Esophagus muscularis mucosa (tissue), 4 donors: ENCODE data around the gene CELSR1. TPM values are rescaled to one million over a fixed set of nuclear protein-coding genes. Genes with fewer than 3 reads are reported as not detected.

Experiments used
- DNase-seq: peaks from one replicate; pipeline ENCODE4 v3.0.0-alpha.2; 2017; ENCODE audit errors: extremely low spot score
- H3K27ac ChIP-seq, 4 donors: fragments of 200-600 bp; sonication (generic); replicated peaks in 1 of 4; 1 replicate in 3 of 4; 2 replicates in 1 of 4; pipeline ENCODE4 v1.5.1; 2016 to 2019; ENCODE audit warnings: mild to moderate bottlenecking in 1 of 4
- H3K27me3 ChIP-seq, 4 donors: fragments of 200-600 bp; sonication (generic); one replicate each; pipeline versions ENCODE4 v1.5.1 to v1.6.0; 2016 to 2019
- H3K36me3 ChIP-seq, 4 donors: fragments of 200-600 bp; sonication (generic); one replicate each; pipeline ENCODE4 v1.5.1; 2016 to 2019
- H3K4me1 ChIP-seq, 4 donors: fragments of 200-600 bp; sonication (generic); one replicate each; pipeline ENCODE4 v1.5.1; 2016 to 2019
- H3K4me3 ChIP-seq, 4 donors: fragments of 200-600 bp; sonication (generic); 1 replicate in 2 of 4; 2 replicates in 2 of 4; pipeline ENCODE4 v1.5.1; 2016 to 2019; ENCODE audit warnings: mild to moderate bottlenecking in 4 of 4, moderate library complexity in 1 of 4
- H3K9me3 ChIP-seq, 4 donors: fragments of 200-600 bp; sonication (generic); 1 replicate in 3 of 4; 2 replicates in 1 of 4; pipeline ENCODE4 v1.5.1; 2016 to 2019
- EP300 ChIP-seq: sonication (generic); formaldehyde crosslinking; IDR thresholded peaks from one replicate; pipeline ENCODE4 v1.6.1; 2017; ENCODE audit warnings: antibody characterized with exemption
- POLR2A ChIP-seq: fragments of 450-650 bp; IDR thresholded peaks from one replicate; pipeline ENCODE4 v1.6.1; 2017; ENCODE audit warnings: antibody characterized with exemption, moderate library complexity, mild to moderate bottlenecking, low read depth
- POLR2AphosphoS5 ChIP-seq, 2 donors: sonication (generic); formaldehyde crosslinking; IDR thresholded peaks; one replicate each; pipeline ENCODE4 v1.6.1; 2017; ENCODE audit warnings: antibody characterized with exemption in 2 of 2
- WGBS: methylation state at CpG from one replicate; pipeline ENCODE4 v1.1.5; 2018; 5-methylcytosine and 5-hydroxymethylcytosine counted together
- intact Hi-C: fragments of 100-400 bp; cut with DNase I; formaldehyde crosslinking; loops from one replicate; pipeline ENCODE4 v1.15.1; 2023
- total RNA-seq, 4 donors: library from RNA; depleted of rRNA; stranded (reverse); fragments of >200 nt; gene quantifications; one replicate each; pipeline versions ENCODE4 v1.1.0 to v1.2.1, GENCODE V29; 2016
- TF ChIP-seq, protein P1 (sequence below), 3 experiments: fragments of 200-600 bp in 2 of 3; fragments of 450-650 bp in 1 of 3; sonication (generic) in 2 of 3; IDR thresholded peaks; one replicate each; pipeline ENCODE4 v1.5.1; 2017 to 2019; ENCODE audit warnings: antibody characterized with exemption in 3 of 3, mild to moderate bottlenecking in 2 of 3, moderate library complexity in 1 of 3

Gene CELSR1
- total RNA-seq, 4 donors from 2014 or later, result 2.5 to 2.7 (median 2.6) TPM

DNA sequence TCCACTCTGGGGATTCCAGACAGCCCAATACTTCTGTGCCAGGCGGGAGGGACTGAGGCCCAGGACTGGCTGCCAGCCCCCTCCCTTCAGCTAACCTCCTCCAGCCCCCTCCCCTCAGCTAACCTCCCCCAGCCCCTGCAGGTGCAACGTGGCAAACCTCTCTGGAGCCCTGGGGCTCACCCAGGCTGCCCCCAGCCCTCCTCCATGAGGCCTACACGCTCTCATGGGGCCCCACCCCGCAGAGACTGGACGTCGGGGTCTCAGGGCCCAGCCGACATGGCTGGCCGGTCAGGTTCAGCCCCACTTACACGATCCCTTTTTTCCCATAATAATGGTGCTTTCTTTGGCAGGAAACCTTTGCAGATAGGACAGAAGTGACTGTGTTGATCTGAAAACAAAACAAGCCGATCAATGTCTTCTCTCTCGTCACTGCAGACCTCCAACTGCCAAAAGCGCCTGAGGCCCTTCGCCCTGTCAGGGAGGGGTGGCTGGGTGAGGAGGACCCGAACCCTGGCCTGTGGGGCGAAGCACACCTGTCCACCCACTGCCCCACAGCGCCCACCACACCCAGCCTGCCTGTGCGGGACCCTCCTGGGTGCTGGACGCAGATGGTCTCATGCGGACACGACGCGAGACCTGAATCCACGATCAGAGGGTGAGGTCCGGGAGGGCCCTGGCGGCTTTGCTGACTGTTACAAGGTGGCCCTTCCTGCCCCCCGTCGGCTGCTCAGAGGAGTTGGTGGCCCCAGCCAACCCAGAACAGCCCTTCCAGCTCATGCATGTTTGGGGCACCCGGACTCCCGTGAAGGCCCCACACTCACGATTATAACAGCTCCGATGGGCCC lies 168.3 kb downstream of the CELSR1 start:
- no peak for DNase-seq
- TF ChIP-seq, protein P1, sequence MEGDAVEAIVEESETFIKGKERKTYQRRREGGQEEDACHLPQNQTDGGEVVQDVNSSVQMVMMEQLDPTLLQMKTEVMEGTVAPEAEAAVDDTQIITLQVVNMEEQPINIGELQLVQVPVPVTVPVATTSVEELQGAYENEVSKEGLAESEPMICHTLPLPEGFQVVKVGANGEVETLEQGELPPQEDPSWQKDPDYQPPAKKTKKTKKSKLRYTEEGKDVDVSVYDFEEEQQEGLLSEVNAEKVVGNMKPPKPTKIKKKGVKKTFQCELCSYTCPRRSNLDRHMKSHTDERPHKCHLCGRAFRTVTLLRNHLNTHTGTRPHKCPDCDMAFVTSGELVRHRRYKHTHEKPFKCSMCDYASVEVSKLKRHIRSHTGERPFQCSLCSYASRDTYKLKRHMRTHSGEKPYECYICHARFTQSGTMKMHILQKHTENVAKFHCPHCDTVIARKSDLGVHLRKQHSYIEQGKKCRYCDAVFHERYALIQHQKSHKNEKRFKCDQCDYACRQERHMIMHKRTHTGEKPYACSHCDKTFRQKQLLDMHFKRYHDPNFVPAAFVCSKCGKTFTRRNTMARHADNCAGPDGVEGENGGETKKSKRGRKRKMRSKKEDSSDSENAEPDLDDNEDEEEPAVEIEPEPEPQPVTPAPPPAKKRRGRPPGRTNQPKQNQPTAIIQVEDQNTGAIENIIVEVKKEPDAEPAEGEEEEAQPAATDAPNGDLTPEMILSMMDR (IDR thresholded peaks at IDR 0.05), result no peak
- TF ChIP-seq POLR2AphosphoS5 (IDR thresholded peaks at IDR 0.05), result no peak
- TF ChIP-seq EP300, result no peak
- TF ChIP-seq POLR2A, result no peak
- Histone ChIP-seq H3K36me3 (peaks cover 0 to 4% (median 0%) of the 10 kb centered on the region in 4 donors), H3K4me1 (peaks cover 0 to 7% (median 2%) of the 10 kb centered on the region in 4 donors), H3K27ac (no peak overlapping the region), H3K4me3 (no peak overlapping the region), H3K9me3 (no peaks in the 10 kb centered on the region), H3K27me3 (peaks cover 0 to 29% (median 0%) of the 10 kb centered on the region in 4 donors)
- WGBS, result 67% methylated on average over 8 of the region's 31 CpGs
- intact Hi-C loops, result no loop called here

DNA sequence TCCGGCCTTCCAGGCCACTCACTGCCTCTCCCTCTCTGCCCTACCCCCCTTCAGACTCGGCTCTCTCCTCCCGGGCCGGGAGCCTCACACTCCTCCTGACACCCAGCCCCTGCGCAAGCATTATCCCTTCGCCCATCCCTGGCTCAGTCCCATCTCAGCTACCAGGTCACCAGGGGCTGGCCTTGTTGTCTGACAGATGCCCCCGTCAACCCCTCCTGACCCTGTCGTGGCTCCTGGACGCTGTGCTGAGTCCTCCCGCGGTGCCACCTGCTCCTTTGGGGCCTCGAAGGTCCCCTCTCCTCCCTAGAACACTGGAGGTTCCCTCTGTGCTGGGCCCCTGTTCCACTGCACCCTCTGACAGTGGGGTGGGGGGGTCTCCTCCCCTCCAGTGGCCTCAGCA lies 169.0 kb downstream of the CELSR1 start:
- 77% methylated on average over 12 of the region's 12 CpGs for WGBS
- no peak overlapping the region for H3K27ac ChIP-seq
- DNase-seq, result no peak
- H3K27me3 ChIP-seq, result peaks cover 0 to 35% (median 0%) of the 10 kb centered on the region in 4 donors
- H3K9me3 ChIP-seq, result no peaks in the 10 kb centered on the region
- H3K4me3 ChIP-seq, result no peak overlapping the region
- intact Hi-C loops, result no loop called here
- H3K4me1 ChIP-seq, result peaks cover 0 to 7% (median 2%) of the 10 kb centered on the region in 4 donors
- H3K36me3 ChIP-seq, result peaks cover 0 to 4% (median 0%) of the 10 kb centered on the region in 4 donors
- TF ChIP-seq POLR2AphosphoS5 (IDR thresholded peaks at IDR 0.05) (no peak), POLR2A (no peak), EP300 (no peak)
- TF ChIP-seq, protein P1 (IDR thresholded peaks at IDR 0.05), result no peak

DNA sequence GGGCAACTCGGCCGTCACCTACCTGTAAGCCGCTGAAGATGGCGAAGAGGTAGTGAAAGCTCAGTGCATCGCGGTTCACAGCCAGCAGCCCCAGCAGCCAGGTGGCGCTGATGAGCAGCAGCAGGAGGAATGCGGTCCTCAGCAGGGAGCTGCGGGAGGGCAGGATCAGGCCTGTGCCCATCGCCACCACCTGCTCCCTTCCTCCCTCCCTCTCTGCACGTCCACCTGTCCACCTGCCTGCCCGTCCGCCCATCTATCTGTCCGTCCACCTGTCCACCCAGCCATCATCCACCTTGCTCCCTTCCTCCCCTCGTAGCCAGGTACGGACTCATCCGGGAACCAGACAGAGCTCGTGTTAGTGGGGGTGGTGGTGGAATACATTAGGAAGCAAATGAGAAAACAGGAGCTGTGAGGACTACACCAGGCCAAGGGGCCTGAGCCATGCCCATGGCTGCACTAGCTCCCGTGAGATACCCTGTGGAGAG lies 169.7 kb downstream of the CELSR1 start:
- WGBS, result 59% methylated on average over 12 of the region's 19 CpGs
- intact Hi-C loops, result loop anchor here (1.0 kb wide), 1 partner anchor 175 kb away; no protein-coding TSS in a partner anchor

GRCh38 chr22:46366801-46367706 lies 170.4 kb downstream of the CELSR1 start:
- TF ChIP-seq POLR2AphosphoS5 (IDR thresholded peaks at IDR 0.05) (no peak), POLR2A (no peak), EP300 (no peak)
- TF ChIP-seq, protein P1 (IDR thresholded peaks at IDR 0.05), result no peak
- H3K4me1 ChIP-seq, result peaks cover 0 to 7% (median 2%) of the 10 kb centered on the region in 4 donors

More for the DNA sequence above, 169.7 kb downstream of the CELSR1 start:
- H3K27me3 ChIP-seq, result peaks cover 0 to 35% (median 0%) of the 10 kb centered on the region in 4 donors
- TF ChIP-seq, protein P1 (IDR thresholded peaks at IDR 0.05), result peak; percentile 71 to 88 (median 82)
- TF ChIP-seq POLR2AphosphoS5 (IDR thresholded peaks at IDR 0.05), result no peak
- H3K36me3 ChIP-seq, result peaks cover 0 to 3% (median 0%) of the 10 kb centered on the region in 4 donors
- no peak overlapping the region for H3K4me3 ChIP-seq
- DNase-seq, result no peak
- peaks cover 0 to 7% (median 2%) of the 10 kb centered on the region in 4 donors for H3K4me1 ChIP-seq
- no peaks in the 10 kb centered on the region for H3K9me3 ChIP-seq
- H3K27ac ChIP-seq, result no peak overlapping the region

More at GRCh38 chr22:46366801-46367706, 170.4 kb downstream of the CELSR1 start:
- Histone ChIP-seq H3K36me3 (no peaks in the 10 kb centered on the region), H3K4me3 (no peak overlapping the region), H3K27me3 (peaks cover 0 to 35% (median 0%) of the 10 kb centered on the region in 4 donors), H3K27ac (no peak overlapping the region), H3K9me3 (no peaks in the 10 kb centered on the region)
- no peak for DNase-seq
- 88% methylated on average over 32 of the region's 45 CpGs for WGBS
- intact Hi-C loops, result loop anchor here (1.0 kb wide), 1 partner anchor 175 kb away; no protein-coding TSS in a partner anchor
